Nephron progenitor cell (in vitro differentiated cells): Measurements from ENCODE around the gene GOT2.
"Not testable (repeated sequence)": the region's sequence is repeated elsewhere in the genome, so short reads cannot be mapped to it uniquely, and the experiment has no call there.

Experiments used
- DNase-seq: peaks from one replicate; pipeline ENCODE4 v3.0.0; 2021
- H3K27ac Mint-ChIP-seq: 2 replicates; pipeline ENCODE4 v1.8.0; 2021; ENCODE audit warnings: mild to moderate bottlenecking, moderate library complexity, mixed read lengths
- H3K27me3 Mint-ChIP-seq: 2 replicates; pipeline ENCODE4 v1.8.0; 2021; ENCODE audit warnings: mild to moderate bottlenecking, low read depth, mixed read lengths; ENCODE audit not compliant: poor library complexity
- H3K36me3 Mint-ChIP-seq: 2 replicates; pipeline ENCODE4 v1.8.0; 2021; ENCODE audit warnings: low read depth, mixed read lengths
- H3K4me1 Mint-ChIP-seq: 2 replicates; pipeline ENCODE4 v1.8.0; 2021; ENCODE audit warnings: mixed read lengths
- H3K4me3 Mint-ChIP-seq: 2 replicates; pipeline ENCODE4 v1.8.0; 2021; ENCODE audit warnings: mild to moderate bottlenecking, moderate library complexity, mixed read lengths
- H3K9me3 Mint-ChIP-seq: 2 replicates; pipeline ENCODE4 v1.8.0; 2021; ENCODE audit warnings: mild to moderate bottlenecking, moderate library complexity, mixed read lengths
- CTCF ChIP-seq: fragments of 200-600 bp; sonication (generic); IDR thresholded peaks from 2 replicates; pipeline ENCODE4 v1.5.0; 2021; ENCODE audit warnings: antibody characterized with exemption

The GOT2 gene

GRCh38 chr16:58699151-58699550 is 35.0 kb downstream of the GOT2 start:
- Mint-ChIP-seq H3K4me1 (no peaks in the 10 kb centered on the region), H3K9me3 (peaks cover 12% of the 10 kb centered on the region), H3K4me3 (no peak overlapping the region), H3K36me3 (peaks cover 5% of the 10 kb centered on the region), H3K27ac (no peak overlapping the region), H3K27me3 (peaks cover 12% of the 10 kb centered on the region)
- no peak for TF ChIP-seq CTCF
- DNase-seq: no peak

GRCh38 chr16:58695368-58695767 is 38.7 kb downstream of the GOT2 start:
- H3K27ac Mint-ChIP-seq: no peak overlapping the region
- H3K4me1 Mint-ChIP-seq: no peaks in the 10 kb centered on the region
- no peak overlapping the region for H3K4me3 Mint-ChIP-seq
- no peak for DNase-seq
- TF ChIP-seq CTCF: no peak
- peaks cover 21% of the 10 kb centered on the region for H3K27me3 Mint-ChIP-seq
- H3K9me3 Mint-ChIP-seq: peaks cover 37% of the 10 kb centered on the region
- no peaks in the 10 kb centered on the region for H3K36me3 Mint-ChIP-seq

- DNase-seq: no peak
- Mint-ChIP-seq H3K4me3 (no peak overlapping the region), H3K27me3 (peaks cover 48% of the 10 kb centered on the region), H3K4me1 (no peaks in the 10 kb centered on the region), H3K27ac (no peak overlapping the region), H3K9me3 (peaks cover 37% of the 10 kb centered on the region), H3K36me3 (no peaks in the 10 kb centered on the region)
- no peak for TF ChIP-seq CTCF
These were observed 41.7 kb downstream of the GOT2 start for GRCh38 chr16:58692450-58692849.

- H3K27ac Mint-ChIP-seq, H3K36me3 Mint-ChIP-seq, H3K4me3 Mint-ChIP-seq, DNase-seq: not testable (repeated sequence)
- Mint-ChIP-seq H3K4me1 (peaks cover 14% of the 10 kb centered on the region), H3K27me3 (peaks cover 41% of the 10 kb centered on the region), H3K9me3 (peaks cover 11% of the 10 kb centered on the region)
These were observed 47.0 kb downstream of the GOT2 start for GRCh38 chr16:58686985-58687706.

- Mint-ChIP-seq H3K4me3 (peak overlapping the region; percentile 90), H3K9me3 (no peaks in the 10 kb centered on the region), H3K27ac (no peak overlapping the region), H3K36me3 (peaks cover 4% of the 10 kb centered on the region), H3K4me1 (peaks cover 18% of the 10 kb centered on the region), H3K27me3 (peaks cover 32% of the 10 kb centered on the region)
- no peak for TF ChIP-seq CTCF
- DNase-seq: no peak
These were observed 49.0 kb downstream of the GOT2 start for GRCh38 chr16:58685084-58685449.

- peaks cover 27% of the 10 kb centered on the region for H3K27me3 Mint-ChIP-seq
- H3K4me1 Mint-ChIP-seq: peaks cover 18% of the 10 kb centered on the region
- peak; percentile 83 for DNase-seq
- TF ChIP-seq CTCF: no peak
- H3K4me3 Mint-ChIP-seq: peak within 1 kb of the TSS; percentile 90
- no peaks in the 10 kb centered on the region for H3K9me3 Mint-ChIP-seq
- peaks cover 4% of the 10 kb centered on the region for H3K36me3 Mint-ChIP-seq
- H3K27ac Mint-ChIP-seq: peak within 1 kb of the TSS; percentile 29
These were observed 49.6 kb downstream of the GOT2 start, which contains the start of gene SLC38A7 for GRCh38 chr16:58684354-58685083. Gene SLC38A7, minus strand, starts transcription at chr16:58684770. Its CDS starts 4,644 bp downstream, at chr16:58680126.
